Common myeloid progenitor, CD34-positive (primary cell): ENCODE data around the gene SERPINI1.
A peak's percentile ranks its signal among the peaks of the same experiment; 100 is the strongest.

ENCODE experiments used
- CTCF ChIA-PET: fragments of 350-600 bp; sonication (Branson Sonifier 250); formaldehyde crosslinking; loops from one replicate; lab custom pipeline; 2021; ENCODE audit warnings: antibody characterized with exemption; lab: Charles Lee
- POLR2A ChIA-PET: fragments of 350-600 bp; sonication (Branson Sonifier 250); formaldehyde crosslinking; loops from one replicate; lab custom pipeline; 2021; ENCODE audit warnings: antibody characterized with exemption; lab: Charles Lee
- DNase-seq, 3 donors: peaks; one replicate each; pipeline versions ENCODE4 v3.0.0 to v3.0.0-alpha.2; 2013
- H3K27ac ChIP-seq, 2 experiments: 1 replicate in 1 of 2; 2 replicates in 1 of 2; pipeline ENCODE4 v1.7.0; 2013; ENCODE audit warnings: inconsistent platforms in 2 of 2, low read length in 2 of 2, mild to moderate bottlenecking in 2 of 2, low read depth in 1 of 2, moderate library complexity in 1 of 2; ENCODE audit not compliant: severe bottlenecking in 2 of 2, insufficient read depth in 1 of 2, poor library complexity in 1 of 2
- H3K27me3 ChIP-seq, 5 experiments: replicated peaks in 2 of 5; 1 replicate in 3 of 5; 2 replicates in 2 of 5; pipeline versions ENCODE4 v1.6.1 to v1.7.0; 2013; ENCODE audit warnings: low read length in 4 of 5, mild to moderate bottlenecking in 2 of 5, moderate library complexity in 2 of 5, inconsistent platforms in 1 of 5; ENCODE audit not compliant: insufficient read depth in 5 of 5, control insufficient read depth in 4 of 5
- H3K36me3 ChIP-seq, 4 experiments: 1 replicate in 2 of 4; 2 replicates in 2 of 4; pipeline versions ENCODE4 v1.6.1 to v1.7.0; 2013; ENCODE audit warnings: low read length in 3 of 4, control low read depth in 1 of 4, mild to moderate bottlenecking in 1 of 4; ENCODE audit not compliant: control insufficient read depth in 4 of 4, insufficient read depth in 4 of 4
- H3K4me1 ChIP-seq, 4 experiments: 1 replicate in 3 of 4; 2 replicates in 1 of 4; pipeline versions ENCODE4 v1.6.1 to v1.7.1; 2013; ENCODE audit warnings: low read length in 3 of 4, mild to moderate bottlenecking in 3 of 4, control low read depth in 1 of 4, inconsistent platforms in 1 of 4, moderate library complexity in 1 of 4; ENCODE audit not compliant: control insufficient read depth in 4 of 4, insufficient read depth in 4 of 4; ENCODE audit errors: control extremely low read depth in 1 of 4
- H3K4me3 ChIP-seq, 7 experiments: 1 replicate in 4 of 7; 2 replicates in 3 of 7; pipeline versions ENCODE4 v1.5.1 to v1.7.0; 2013; ENCODE audit warnings: mild to moderate bottlenecking in 7 of 7, low read length in 6 of 7, moderate library complexity in 6 of 7, inconsistent platforms in 2 of 7, low read depth in 2 of 7, control low read depth in 1 of 7; ENCODE audit not compliant: insufficient read depth in 4 of 7, control insufficient read depth in 1 of 7; ENCODE audit errors: extremely low read depth in 1 of 7
- H3K9me3 ChIP-seq, 5 experiments: 1 replicate in 4 of 5; 2 replicates in 1 of 5; pipeline versions ENCODE4 v1.6.1 to v1.7.1; 2013; ENCODE audit warnings: low read length in 4 of 5, mild to moderate bottlenecking in 2 of 5, inconsistent platforms in 1 of 5, low read depth in 1 of 5, moderate library complexity in 1 of 5; ENCODE audit not compliant: control insufficient read depth in 4 of 5, insufficient read depth in 2 of 5; ENCODE audit errors: control extremely low read depth in 1 of 5
- WGBS: methylation state at CpG from one replicate; pipeline ENCODE4 v1.1.5; 2013; ENCODE audit not compliant: insufficient coverage; 5-methylcytosine and 5-hydroxymethylcytosine counted together

SERPINI1 gene

DNA sequence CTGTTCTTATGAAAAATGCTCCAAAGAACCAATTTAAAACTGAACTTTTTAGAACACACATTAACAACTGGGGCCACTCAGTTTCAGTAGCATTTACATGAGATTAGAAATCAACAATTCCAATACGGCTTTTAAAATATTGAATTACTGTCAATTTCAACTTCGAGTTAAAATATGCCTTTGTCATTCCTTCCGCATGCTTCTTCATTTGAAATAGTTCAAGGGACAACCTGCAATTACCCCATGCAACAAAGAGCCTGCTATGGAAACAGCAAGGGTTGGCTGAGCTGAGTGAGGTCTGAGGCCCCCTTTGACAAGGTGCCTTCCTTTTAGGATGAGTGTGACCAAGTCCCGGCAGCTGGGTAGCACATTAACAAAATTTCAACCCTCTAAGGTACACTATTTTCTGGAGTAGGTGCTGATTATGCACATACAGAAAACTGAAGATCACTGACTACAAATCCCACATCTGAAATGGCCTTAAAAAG lies 12.5 kb upstream of the SERPINI1 start:
- H3K36me3 ChIP-seq, result peaks cover 13 to 42% (median 17%) of the 10 kb centered on the region in 4 experiments
- peak overlapping the region in 1 of 2 experiments; percentile 80 for H3K27ac ChIP-seq
- H3K4me3 ChIP-seq, result peak overlapping the region in 2 of 7 experiments; percentile 51 to 59
- WGBS, result 58% methylated on average over 2 of the region's 4 CpGs
- ChIA-PET CTCF (interaction anchor here (0.9 to 1.9 kb wide), 6 partner anchors 12 to 31 kb away, joined by 3 to 7 read pairs (median 4); partner anchors contain the start of genes PDCD10 and SERPINI1), POLR2A (no interaction called here)
- no peak for DNase-seq
- H3K27me3 ChIP-seq, result no peaks in the 10 kb centered on the region
- H3K9me3 ChIP-seq, result peaks cover 0 to 3% (median 0%) of the 10 kb centered on the region in 5 experiments
- peaks cover 0 to 41% (median 10%) of the 10 kb centered on the region in 4 experiments for H3K4me1 ChIP-seq

DNA sequence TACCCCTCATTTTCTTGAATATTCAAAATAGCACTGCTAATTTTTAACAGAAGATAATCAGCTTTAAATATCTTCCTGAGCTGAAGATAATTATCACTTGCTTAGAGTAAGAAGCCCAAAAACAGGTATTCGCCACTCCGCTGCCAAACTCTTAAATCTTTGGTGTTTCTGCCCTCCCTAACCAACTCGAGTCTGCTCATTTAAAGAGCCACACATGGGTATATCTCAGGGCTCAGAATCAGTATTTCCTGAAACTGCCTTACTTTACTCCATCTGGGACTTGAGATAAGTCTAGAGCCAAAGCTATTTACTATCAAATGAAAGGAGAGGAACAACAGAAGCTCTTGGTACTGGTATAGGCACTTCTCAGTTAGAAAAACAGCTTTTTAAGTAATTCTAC lies 11.6 kb upstream of the SERPINI1 start:
- 16% methylated on average over 3 of the region's 3 CpGs for WGBS
- H3K27ac ChIP-seq, result peak overlapping the region; percentile 58 to 80
- peak overlapping the region in 4 of 7 experiments; percentile 13 to 59 (median 45) for H3K4me3 ChIP-seq
- H3K27me3 ChIP-seq, result no peaks in the 10 kb centered on the region
- H3K4me1 ChIP-seq, result peaks cover 0 to 45% (median 10%) of the 10 kb centered on the region in 4 experiments
- POLR2A ChIA-PET, result no interaction called here
- peak; percentile 78 to 94 (median 84) for DNase-seq
- peaks cover 6 to 34% (median 9%) of the 10 kb centered on the region in 4 experiments for H3K36me3 ChIP-seq
- no peaks in the 10 kb centered on the region for H3K9me3 ChIP-seq
- CTCF ChIA-PET, result interaction anchor here (0.9 to 1.9 kb wide), 4 partner anchors 12 to 32 kb away, joined by 3 to 7 read pairs (median 5); partner anchors contain the start of genes PDCD10 and SERPINI1

- Histone ChIP-seq H3K27ac (peak overlapping the region in 1 of 2 experiments; percentile 62), H3K4me1 (peaks cover 1 to 41% (median 13%) of the 10 kb centered on the region in 4 experiments), H3K9me3 (no peaks in the 10 kb centered on the region), H3K27me3 (no peaks in the 10 kb centered on the region), H3K36me3 (peaks cover 0 to 10% (median 3%) of the 10 kb centered on the region in 4 experiments), H3K4me3 (no peak overlapping the region)
- CTCF ChIA-PET, result interaction anchor here (1.5 kb wide), 1 partner anchor 13 kb away, joined by 3 read pairs; no protein-coding TSS in a partner anchor
- POLR2A ChIA-PET, result no interaction called here
- no CpG with 5 or more reads among the region's 3 CpGs for WGBS
- no peak for DNase-seq
Measured at GRCh38 chr3:167728176-167728575, 7.3 kb upstream of the SERPINI1 start.

- H3K4me1 ChIP-seq, result peaks cover 6 to 40% (median 14%) of the 10 kb centered on the region in 4 experiments
- ChIA-PET CTCF (interaction anchor here (1.5 kb wide), 1 partner anchor 12 kb away, joined by 3 read pairs; no protein-coding TSS in a partner anchor), POLR2A (no interaction called here)
Measured at GRCh38 chr3:167728632-167729323, 6.7 kb upstream of the SERPINI1 start.

DNA sequence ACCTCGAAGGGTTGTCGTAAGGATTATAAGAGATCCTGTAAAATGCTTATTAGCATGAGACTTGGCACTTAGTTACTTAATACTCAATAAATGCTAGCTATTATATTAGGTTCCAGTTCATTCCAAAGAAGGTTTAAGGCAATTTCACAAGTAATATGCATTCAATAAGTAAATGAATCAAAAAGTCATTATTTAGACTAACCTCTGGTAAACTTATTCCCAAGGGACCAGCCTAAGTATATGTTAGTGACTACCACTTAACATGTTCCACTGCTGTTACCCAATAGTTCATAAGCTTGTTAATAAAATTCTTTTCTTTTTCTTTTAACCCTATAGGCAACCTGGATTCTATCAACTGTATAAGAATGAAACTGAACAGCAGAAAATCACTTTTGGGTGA lies 5.9 kb upstream of the SERPINI1 start:
- Histone ChIP-seq H3K27ac (peak overlapping the region in 1 of 2 experiments; percentile 51), H3K4me1 (peaks cover 0 to 34% (median 16%) of the 10 kb centered on the region in 4 experiments), H3K4me3 (no peak overlapping the region), H3K27me3 (no peaks in the 10 kb centered on the region), H3K36me3 (peaks cover 0 to 5% (median 3%) of the 10 kb centered on the region in 4 experiments), H3K9me3 (no peaks in the 10 kb centered on the region)
- no peak for DNase-seq
- ChIA-PET CTCF (interaction anchor here (1.4 kb wide), 1 partner anchor 12 kb away, joined by 6 read pairs; no protein-coding TSS in a partner anchor), POLR2A (no interaction called here)
- WGBS, result no CpG with 5 or more reads among the region's 2 CpGs

More at GRCh38 chr3:167728632-167729323, 6.7 kb upstream of the SERPINI1 start:
- Histone ChIP-seq H3K27me3 (no peaks in the 10 kb centered on the region), H3K36me3 (peaks cover 0 to 5% (median 3%) of the 10 kb centered on the region in 4 experiments), H3K4me3 (no peak overlapping the region), H3K27ac (peak overlapping the region in 1 of 2 experiments; percentile 62), H3K9me3 (no peaks in the 10 kb centered on the region)
- DNase-seq, result no peak
- 100% methylated on average over 1 of the region's 3 CpGs for WGBS

DNA sequence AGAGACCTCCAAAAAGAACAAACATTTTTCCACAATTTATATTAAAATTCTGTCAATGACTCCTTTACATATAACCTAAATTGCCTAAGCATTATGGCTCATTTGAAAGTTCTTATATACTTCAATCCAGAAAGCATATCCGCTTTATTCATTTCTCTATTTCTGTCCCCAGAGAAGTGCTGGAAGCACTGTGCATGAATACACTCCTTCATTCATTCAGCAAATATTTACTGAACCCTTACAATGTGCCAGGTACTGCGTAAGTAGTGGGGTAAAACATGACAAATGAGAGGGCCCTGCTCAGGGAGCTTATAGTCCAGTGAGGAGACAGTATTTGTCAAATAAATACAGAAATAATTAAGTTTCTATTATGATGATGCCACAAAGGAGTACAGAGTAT lies 4.1 kb upstream of the SERPINI1 start:
- CTCF ChIA-PET, result interaction anchor here (1.3 to 1.8 kb wide), 2 partner anchors 10 to 14 kb away, joined by 3 to 5 read pairs; no protein-coding TSS in a partner anchor
- Histone ChIP-seq H3K4me3 (no peak overlapping the region), H3K27ac (peak overlapping the region in 1 of 2 experiments; percentile 51), H3K36me3 (peaks cover 0 to 5% (median 3%) of the 10 kb centered on the region in 4 experiments), H3K27me3 (no peaks in the 10 kb centered on the region), H3K9me3 (no peaks in the 10 kb centered on the region), H3K4me1 (peaks cover 3 to 33% (median 23%) of the 10 kb centered on the region in 4 experiments)
- POLR2A ChIA-PET, result no interaction called here
- no peak for DNase-seq
- WGBS, result 100% methylated on average over 1 of the region's 2 CpGs
